Endothelial cell of umbilical vein (primary cell): ENCODE results near the gene RABL3. TPM values are rescaled to one million over a fixed set of nuclear protein-coding genes. Genes with fewer than 3 reads are reported as not detected.
"Not testable (repeated sequence)": the region's sequence is repeated elsewhere in the genome, so short reads cannot be mapped to it uniquely, and the experiment has no call there.

Experiments
- BruUV-seq: library from RNA; stranded (reverse); fragments of 400-500 nt; replicated peaks from 2 replicates; lab custom pipeline; 2021; lab: Mats Ljungman, UMichigan
- CTCF ChIA-PET: fragments of 300-600, 350-600 bp; sonication (Branson Sonifier 250); formaldehyde crosslinking; loops from one replicate; lab custom pipeline; 2021; ENCODE audit warnings: antibody characterized with exemption, inconsistent platforms; lab: Charles Lee
- POLR2A ChIA-PET: fragments of 300-600, 350-600 bp; sonication (Branson Sonifier 250); formaldehyde crosslinking; loops from one replicate; lab custom pipeline; 2021; ENCODE audit warnings: antibody characterized with exemption, inconsistent platforms; lab: Charles Lee
- DNase-seq: peaks from one replicate; pipeline ENCODE4 v3.0.0-alpha.2; 2011; ENCODE audit warnings: low read depth, low spot score
- FAIRE-seq: peaks from 2 replicates; lab custom pipeline; 2011; peaks lifted over from hg19 to GRCh38; lab: Jason Lieb, UNC
- H2AFZ ChIP-seq: 2 replicates; pipeline ENCODE4 v1.6.0; 2012; ENCODE audit warnings: low read depth, low read length, control low read depth, inconsistent platforms
- H3K27ac ChIP-seq: 2 replicates; pipeline ENCODE4 v1.5.1; 2011; ENCODE audit warnings: low read depth, mild to moderate bottlenecking, control low read depth, low read length, moderate library complexity; ENCODE audit not compliant: insufficient read depth
- H3K27me3 ChIP-seq, 2 experiments: 2 replicates each; pipeline versions ENCODE4 v1.6.0 to v1.6.1; 2011; ENCODE audit warnings: low read length in 2 of 2, mixed read lengths in 1 of 2; ENCODE audit not compliant: control insufficient read depth in 2 of 2, insufficient read depth in 2 of 2
- H3K36me3 ChIP-seq, 2 experiments: 2 replicates in 1 of 2; 3 replicates in 1 of 2; pipeline ENCODE4 v1.5.1; 2011; ENCODE audit warnings: low read length in 2 of 2, mild to moderate bottlenecking in 1 of 2, moderate library complexity in 1 of 2; ENCODE audit not compliant: control insufficient read depth in 2 of 2, insufficient read depth in 2 of 2; ENCODE audit errors: extremely low read depth in 1 of 2
- H3K4me1 ChIP-seq: 3 replicates; pipeline ENCODE4 v1.5.1; 2011; ENCODE audit warnings: mild to moderate bottlenecking, low read length; ENCODE audit not compliant: control insufficient read depth, insufficient read depth; ENCODE audit errors: extremely low read depth
- H3K4me2 ChIP-seq: 2 replicates; pipeline ENCODE4 v1.6.1; 2011; ENCODE audit warnings: low read length, control low read depth, mixed read lengths; ENCODE audit not compliant: insufficient read depth
- H3K4me3 ChIP-seq, 3 experiments: fragments of 200-600 bp in 1 of 3; sonication (generic), shearing (Covaris generic) in 1 of 3; replicated peaks in 1 of 3; 2 replicates each; pipeline ENCODE4 v1.5.1; 2011 to 2016; ENCODE audit warnings: control low read depth in 3 of 3, low read length in 3 of 3, mild to moderate bottlenecking in 2 of 3, inconsistent platforms in 1 of 3, low read depth in 1 of 3, moderate library complexity in 1 of 3; ENCODE audit not compliant: insufficient read depth in 1 of 3
- H3K79me2 ChIP-seq: 2 replicates; pipeline ENCODE4 v1.6.0; 2012; ENCODE audit warnings: low read length, inconsistent platforms; ENCODE audit not compliant: control insufficient read depth, insufficient read depth
- H3K9ac ChIP-seq: replicated peaks from 2 replicates; pipeline ENCODE3; 2011; ENCODE audit warnings: low read length, control low read depth; ENCODE audit not compliant: insufficient read depth; ENCODE audit errors: extremely low read depth
- H3K9me1 ChIP-seq: replicated peaks from 3 replicates; pipeline ENCODE4 v1.6.0; 2011; ENCODE audit warnings: mild to moderate bottlenecking, low read length; ENCODE audit not compliant: control insufficient read depth, insufficient read depth; ENCODE audit errors: extremely low read depth
- H3K9me3 ChIP-seq: replicated peaks from 2 replicates; pipeline ENCODE4 v1.5.1; 2012; ENCODE audit warnings: low read length, inconsistent platforms; ENCODE audit not compliant: control insufficient read depth, insufficient read depth
- H4K20me1 ChIP-seq: replicated peaks from 2 replicates; pipeline ENCODE3; 2011; ENCODE audit warnings: mild to moderate bottlenecking, low read length; ENCODE audit not compliant: control insufficient read depth, insufficient read depth; ENCODE audit errors: extremely low read depth
- EZH2 ChIP-seq: IDR thresholded peaks from 2 replicates; pipeline ENCODE4 v1.6.1; 2012; ENCODE audit warnings: borderline replicate concordance, low read depth, mild to moderate bottlenecking, moderate library complexity, low read length, inconsistent platforms; ENCODE audit not compliant: severe bottlenecking
- FOS ChIP-seq: IDR thresholded peaks from 2 replicates; pipeline ENCODE4 v1.6.1; 2011; ENCODE audit warnings: mild to moderate bottlenecking, low read length, moderate library complexity, borderline replicate concordance; ENCODE audit not compliant: insufficient read depth
- GATA2 ChIP-seq: IDR thresholded peaks from 2 replicates; pipeline ENCODE4 v1.7.0; 2011; ENCODE audit warnings: low read depth, mild to moderate bottlenecking, moderate library complexity, mixed read lengths, low read length; ENCODE audit not compliant: insufficient read length, insufficient read depth
- JUN ChIP-seq: IDR thresholded peaks from 2 replicates; pipeline ENCODE4 v1.6.1; 2011; ENCODE audit warnings: borderline replicate concordance, low read depth; ENCODE audit not compliant: insufficient read length, insufficient read depth
- MYC ChIP-seq: IDR thresholded peaks from one replicate; pipeline ENCODE4 v1.6.1; 2011; ENCODE audit warnings: mild to moderate bottlenecking, low read depth, low read length
- POLR2A ChIP-seq: IDR thresholded peaks from 2 replicates; pipeline ENCODE4 v1.6.1; 2012; ENCODE audit warnings: low read depth, mild to moderate bottlenecking, control low read depth, low read length
- POLR2AphosphoS5 ChIP-seq: IDR thresholded peaks from 2 replicates; pipeline ENCODE4 v1.6.1; 2012; ENCODE audit warnings: low read depth, mild to moderate bottlenecking, control low read depth, low read length, moderate library complexity; ENCODE audit not compliant: insufficient read depth
- dilution Hi-C: fragments of 300-500 bp; cut with MboI; formaldehyde crosslinking; loops from one replicate; pipeline ENCODE4 v1.15.0; 2019; ENCODE audit warnings: low sequenced_read_pairs; ENCODE audit not compliant: extremely low pct_ligation_motif_present
- intact Hi-C: fragments of 100-400 bp; cut with micrococcal nuclease; formaldehyde crosslinking; loops from one replicate; pipeline ENCODE4 v1.10.0; 2022
- polyA plus RNA-seq, 4 experiments: library from polyadenylated mRNA; depleted of rRNA in 3 of 4; stranded (reverse) in 3 of 4; unstranded in 1 of 4; fragments of >200 nt; gene quantifications; 2 replicates each; pipeline versions ENCODE4 v1.2.1 to v1.2.3, GENCODE V29; 2011 to 2012; ENCODE audit warnings: missing spikeins in 1 of 4
- total RNA-seq: library from RNA; stranded (reverse); gene quantifications from 2 replicates; pipeline ENCODE4 v1.2.3, GENCODE V29; 2021
- TF ChIP-seq, protein P1 (sequence below): IDR thresholded peaks from 2 replicates; pipeline ENCODE4 v1.6.1; 2011; ENCODE audit not compliant: insufficient read depth, insufficient read length
- TF ChIP-seq, protein P2 (sequence below), 2 donors: IDR thresholded peaks; 1 replicate in 1 of 2; 2 replicates in 1 of 2; pipeline ENCODE4 v1.5.1; 2011; ENCODE audit warnings: low read length in 2 of 2, mild to moderate bottlenecking in 2 of 2, moderate library complexity in 2 of 2, control low read depth in 1 of 2, inconsistent platforms in 1 of 2, low read depth in 1 of 2; ENCODE audit not compliant: insufficient read depth in 1 of 2; ENCODE audit errors: extremely low read depth in 1 of 2

The RABL3 gene
- total and polyA plus RNA-seq, 2 donors (not counting 3 experiments of a cell fraction or from before 2014, with no cell fraction given), result 4.3 to 24.9 TPM

DNA sequence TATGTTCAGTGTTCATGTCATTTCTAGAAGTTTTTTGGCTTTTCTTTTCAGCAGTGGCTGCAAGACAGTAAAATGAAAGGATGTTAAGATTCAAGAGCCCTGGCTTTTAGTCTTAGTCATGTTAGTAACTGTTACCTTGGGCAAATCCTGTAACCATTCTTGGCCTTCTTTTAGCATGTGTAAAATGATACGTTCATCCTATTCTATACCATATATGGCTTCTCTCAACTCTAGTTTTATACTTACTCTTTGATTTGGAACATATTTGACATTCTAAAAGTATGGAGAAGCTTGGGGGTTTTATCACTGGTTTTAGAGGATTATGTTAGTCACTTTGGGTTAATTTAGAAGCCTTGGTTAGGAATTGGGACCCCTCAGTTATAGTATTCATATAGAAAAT, 20.3 kb upstream of the RABL3 start:
- Histone ChIP-seq H4K20me1 (no peaks in the 10 kb centered on the region), H3K36me3 (no peaks in the 10 kb centered on the region), H3K9ac (no peak overlapping the region), H3K27me3 (no peaks in the 10 kb centered on the region), H3K27ac (no peak overlapping the region), H2AFZ (no peak overlapping the region), H3K4me2 (no peak overlapping the region), H3K79me2 (peaks cover 50% of the 10 kb centered on the region), H3K4me1 (no peaks in the 10 kb centered on the region), H3K9me1 (no peaks in the 10 kb centered on the region), H3K9me3 (no peaks in the 10 kb centered on the region), H3K4me3 (no peak overlapping the region)
- DNase-seq (no peak), FAIRE-seq (no peak)
- intact Hi-C loops, result no loop called here
- dilution Hi-C loops, result no loop called here
- no TSS peak for BruUV-seq
- TF ChIP-seq JUN (no peak), GATA2 (no peak), POLR2A (no peak), MYC (no peak), FOS (no peak), POLR2AphosphoS5 (no peak), EZH2 (no peak)
- TF ChIP-seq, protein P1, sequence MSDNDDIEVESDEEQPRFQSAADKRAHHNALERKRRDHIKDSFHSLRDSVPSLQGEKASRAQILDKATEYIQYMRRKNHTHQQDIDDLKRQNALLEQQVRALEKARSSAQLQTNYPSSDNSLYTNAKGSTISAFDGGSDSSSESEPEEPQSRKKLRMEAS, result no peak
- TF ChIP-seq, protein P2, sequence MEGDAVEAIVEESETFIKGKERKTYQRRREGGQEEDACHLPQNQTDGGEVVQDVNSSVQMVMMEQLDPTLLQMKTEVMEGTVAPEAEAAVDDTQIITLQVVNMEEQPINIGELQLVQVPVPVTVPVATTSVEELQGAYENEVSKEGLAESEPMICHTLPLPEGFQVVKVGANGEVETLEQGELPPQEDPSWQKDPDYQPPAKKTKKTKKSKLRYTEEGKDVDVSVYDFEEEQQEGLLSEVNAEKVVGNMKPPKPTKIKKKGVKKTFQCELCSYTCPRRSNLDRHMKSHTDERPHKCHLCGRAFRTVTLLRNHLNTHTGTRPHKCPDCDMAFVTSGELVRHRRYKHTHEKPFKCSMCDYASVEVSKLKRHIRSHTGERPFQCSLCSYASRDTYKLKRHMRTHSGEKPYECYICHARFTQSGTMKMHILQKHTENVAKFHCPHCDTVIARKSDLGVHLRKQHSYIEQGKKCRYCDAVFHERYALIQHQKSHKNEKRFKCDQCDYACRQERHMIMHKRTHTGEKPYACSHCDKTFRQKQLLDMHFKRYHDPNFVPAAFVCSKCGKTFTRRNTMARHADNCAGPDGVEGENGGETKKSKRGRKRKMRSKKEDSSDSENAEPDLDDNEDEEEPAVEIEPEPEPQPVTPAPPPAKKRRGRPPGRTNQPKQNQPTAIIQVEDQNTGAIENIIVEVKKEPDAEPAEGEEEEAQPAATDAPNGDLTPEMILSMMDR (IDR thresholded peaks at IDR 0.05; ENCODE audit: extremely low read depth in 1 of 2, insufficient read depth in 1 of 2, low read depth in 1 of 2, low read length in 2 of 2), result no peak
- CTCF ChIA-PET, result interaction anchor here (1.2 to 1.9 kb wide), 2 partner anchors 31 to 33 kb away, joined by 3 to 6 read pairs; no protein-coding TSS in a partner anchor
- POLR2A ChIA-PET, result no interaction called here

DNA sequence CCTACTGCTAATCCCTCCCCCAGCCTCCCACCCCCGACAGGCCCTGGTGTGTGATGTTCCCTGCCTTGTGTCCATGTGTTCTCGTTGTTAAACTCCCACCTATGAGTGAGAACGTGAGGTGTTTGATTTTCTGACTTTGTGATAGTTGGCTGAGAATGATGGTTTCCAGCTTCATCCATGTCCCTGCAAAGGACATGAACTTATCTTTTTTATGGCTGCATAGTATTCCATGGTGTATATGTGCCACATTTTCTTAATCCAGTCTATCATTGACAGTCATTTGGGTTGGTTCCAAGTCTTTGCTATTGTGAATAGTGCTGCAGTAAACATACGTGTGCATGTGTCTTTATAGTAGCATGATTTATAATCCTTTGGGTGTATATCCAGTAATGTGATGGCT, 16.2 kb upstream of the RABL3 start:
- CTCF ChIA-PET, H3K4me1 ChIP-seq, BruUV-seq, H2AFZ ChIP-seq, H3K27me3 ChIP-seq, H3K4me2 ChIP-seq, DNase-seq, H3K36me3 ChIP-seq, FAIRE-seq, intact Hi-C loops, H3K9me1 ChIP-seq, H3K27ac ChIP-seq, H3K9ac ChIP-seq, dilution Hi-C loops, POLR2A ChIA-PET, H3K4me3 ChIP-seq, H3K9me3 ChIP-seq, H4K20me1 ChIP-seq: not testable (repeated sequence)
- H3K79me2 ChIP-seq, result peaks cover 46% of the 10 kb centered on the region
